ENCODE data around the gene DIAPH2. TPM values are rescaled to one million over a fixed set of nuclear protein-coding genes. Genes with fewer than 3 reads are reported as not detected.
A peak's percentile ranks its signal among the peaks of the same experiment; 100 is the strongest.

DIAPH2 gene
- total RNA-seq, 2 donors from 2014 or later, result 21.5 to 51.8 TPM

DNA sequence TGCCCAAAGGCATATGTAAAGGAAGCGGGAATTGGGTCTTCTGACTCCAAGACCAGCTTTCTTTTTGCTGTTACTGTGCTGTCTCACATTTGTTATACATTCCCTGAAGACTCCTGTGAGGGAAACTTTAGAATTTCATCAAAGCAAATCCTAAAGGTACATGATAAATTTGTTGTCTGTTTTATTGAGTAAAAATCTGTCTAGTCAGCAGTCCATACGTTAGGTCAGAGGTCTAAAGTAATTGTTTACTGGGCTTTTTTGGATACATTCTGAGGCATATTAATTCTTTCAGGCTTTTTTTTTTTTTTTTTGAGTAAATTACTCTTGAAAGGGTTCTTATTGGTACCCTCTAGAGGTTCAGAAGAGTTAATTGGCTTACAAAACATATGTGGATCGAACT, 546.3 kb downstream of the DIAPH2 start:
- DNase-seq, result no peak
- 100% methylated on average over 1 to 2 of the region's 3 CpGs for WGBS, 2 experiments (ENCODE audit: insufficient coverage in 1 of 2, insufficient read length in 1 of 2)

GRCh38 chrX:97234471-97235081, 549.9 kb downstream of the DIAPH2 start:
- 90% methylated on average over 3 of the region's 3 CpGs; no CpG with 5 or more reads in 1 of the 2 experiments for WGBS, 2 experiments (ENCODE audit: insufficient coverage in 1 of 2, insufficient read length in 1 of 2)
- Histone ChIP-seq H3K4me3 (ENCODE audit: low read length) (no peak overlapping the region), H3K36me3 (ENCODE audit: control insufficient read depth, insufficient read depth, low read length) (no peaks in the 10 kb centered on the region), H3K27me3 (ENCODE audit: control insufficient read depth, insufficient read depth, low read length, poor library complexity, severe bottlenecking) (no peaks in the 10 kb centered on the region), H3K9me3 (ENCODE audit: control insufficient read depth, low read length) (no peaks in the 10 kb centered on the region), H3K27ac (ENCODE audit: low read depth, low read length) (no peak overlapping the region), H3K9ac (ENCODE audit: extremely low read depth, low read length, poor library complexity, severe bottlenecking) (no peak overlapping the region), H3K4me1 (ENCODE audit: control insufficient read depth, insufficient read depth, low read length) (no peaks in the 10 kb centered on the region)
- Mint-ChIP-seq H3K27me3 (ENCODE audit: insufficient read depth) (no peaks in the 10 kb centered on the region), H3K4me1 (peaks cover 16% of the 10 kb centered on the region), H3K27ac (no peak overlapping the region), H3K36me3 (ENCODE audit: low read depth) (peaks cover 3% of the 10 kb centered on the region), H3K9me3 (no peaks in the 10 kb centered on the region), H3K4me3 (no peak overlapping the region)
- DNase-seq, result no peak
- no peak for TF ChIP-seq CTCF (conservative IDR thresholded peaks at IDR 0.05)

More for the DNA sequence above, 546.3 kb downstream of the DIAPH2 start:
- no peak overlapping the region for H3K27ac ChIP-seq (ENCODE audit: low read depth, low read length)
- Mint-ChIP-seq H3K4me1 (peaks cover 10% of the 10 kb centered on the region), H3K9me3 (no peaks in the 10 kb centered on the region), H3K27me3 (ENCODE audit: insufficient read depth) (no peaks in the 10 kb centered on the region), H3K36me3 (ENCODE audit: low read depth) (peaks cover under 1% of the 10 kb centered on the region), H3K4me3 (no peak overlapping the region), H3K27ac (peak overlapping the region; percentile 48)
- H3K27me3 ChIP-seq (ENCODE audit: control insufficient read depth, insufficient read depth, low read length, poor library complexity, severe bottlenecking), result no peaks in the 10 kb centered on the region
- H3K36me3 ChIP-seq (ENCODE audit: control insufficient read depth, insufficient read depth, low read length), result no peaks in the 10 kb centered on the region
- no peak for TF ChIP-seq CTCF (conservative IDR thresholded peaks at IDR 0.05)
- H3K9me3 ChIP-seq (ENCODE audit: control insufficient read depth, low read length), result no peaks in the 10 kb centered on the region
- no peak overlapping the region for H3K9ac ChIP-seq (ENCODE audit: extremely low read depth, low read length, poor library complexity, severe bottlenecking)
- H3K4me3 ChIP-seq (ENCODE audit: low read length), result no peak overlapping the region
- H3K4me1 ChIP-seq (ENCODE audit: control insufficient read depth, insufficient read depth, low read length), result no peaks in the 10 kb centered on the region

DNA sequence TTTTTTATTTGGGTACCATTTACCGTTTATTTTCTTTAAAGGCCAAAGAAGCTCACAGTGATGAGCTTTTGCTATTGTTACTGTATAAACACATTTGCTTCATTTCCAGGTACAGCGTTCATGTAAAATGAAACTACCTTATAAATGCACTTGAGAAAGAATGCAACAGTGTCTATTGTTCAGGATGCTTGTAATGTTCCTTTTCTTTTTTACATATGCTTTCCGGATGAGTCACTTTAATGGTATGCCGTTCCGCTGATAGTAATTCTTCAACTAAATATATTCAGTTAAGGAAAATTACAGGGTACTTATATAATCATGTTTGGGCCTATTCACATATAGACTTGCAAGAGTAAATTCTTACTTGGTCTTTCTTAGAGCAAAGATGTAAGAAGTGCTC, 554.0 kb downstream of the DIAPH2 start:
- H3K9me3 ChIP-seq (ENCODE audit: control insufficient read depth, low read length), result no peaks in the 10 kb centered on the region
- no peak overlapping the region for H3K27ac ChIP-seq (ENCODE audit: low read depth, low read length)
- H3K9ac ChIP-seq (ENCODE audit: extremely low read depth, low read length, poor library complexity, severe bottlenecking), result no peak overlapping the region
- H3K36me3 Mint-ChIP-seq (ENCODE audit: low read depth), result peaks cover 3% of the 10 kb centered on the region
- H3K27me3 Mint-ChIP-seq (ENCODE audit: insufficient read depth), result no peaks in the 10 kb centered on the region
- peak overlapping the region; percentile 17 for H3K27ac Mint-ChIP-seq
- H3K9me3 Mint-ChIP-seq, result no peaks in the 10 kb centered on the region
- no peak for TF ChIP-seq CTCF (conservative IDR thresholded peaks at IDR 0.05)
- H3K4me1 Mint-ChIP-seq, result peaks cover 7% of the 10 kb centered on the region
- no peak for DNase-seq
- no peaks in the 10 kb centered on the region for H3K4me1 ChIP-seq (ENCODE audit: control insufficient read depth, insufficient read depth, low read length)
- no peak overlapping the region for H3K4me3 Mint-ChIP-seq
- H3K27me3 ChIP-seq (ENCODE audit: control insufficient read depth, insufficient read depth, low read length, poor library complexity, severe bottlenecking), result no peaks in the 10 kb centered on the region
- 90% methylated on average over 2 of the region's 5 CpGs; no CpG with 5 or more reads in 1 of the 2 experiments for WGBS, 2 experiments (ENCODE audit: insufficient coverage in 1 of 2, insufficient read length in 1 of 2)
- no peaks in the 10 kb centered on the region for H3K36me3 ChIP-seq (ENCODE audit: control insufficient read depth, insufficient read depth, low read length)
- H3K4me3 ChIP-seq (ENCODE audit: low read length), result no peak overlapping the region
